PC-9 (cell line): ENCODE results near the gene TTC4. TPM values are rescaled to one million over a fixed set of nuclear protein-coding genes. Genes with fewer than 3 reads are reported as not detected.

Experiments used
- BruUV-seq: library from RNA; stranded (reverse); fragments of 400-500 nt; replicated peaks from 2 replicates; lab custom pipeline; 2021; lab: Mats Ljungman, UMichigan
- CTCF ChIA-PET: fragments of 300-600 bp; sonication (Branson Sonifier 250); formaldehyde crosslinking; loops from one replicate; lab custom pipeline; 2022; ENCODE audit warnings: antibody characterized with exemption; lab: Charles Lee
- POLR2A ChIA-PET: fragments of 300-600 bp; sonication (Branson Sonifier 250); formaldehyde crosslinking; loops from one replicate; lab custom pipeline; 2022; ENCODE audit warnings: antibody characterized with exemption; ENCODE audit not compliant: unreplicated experiment; lab: Charles Lee
- DNase-seq, 2 experiments: peaks; one replicate each; pipeline versions ENCODE4 v3.0.0 to v3.0.0-alpha.2; 2015 to 2022; ENCODE audit warnings: mixed read lengths in 1 of 2
- H2AFZ ChIP-seq: fragments of 200-600 bp; sonication (generic); 2 replicates; pipeline ENCODE4 v1.8.1; 2017; ENCODE audit warnings: antibody characterized with exemption
- H3F3A ChIP-seq: fragments of 200-600 bp; sonication (generic); 2 replicates; pipeline ENCODE4 v1.8.1; 2017; ENCODE audit warnings: antibody characterized with exemption, mild to moderate bottlenecking, low read depth; ENCODE audit not compliant: insufficient read depth
- H3K27ac ChIP-seq: fragments of 200-600 bp; sonication (generic); 2 replicates; pipeline ENCODE4 v1.6.1; 2016; ENCODE audit warnings: mixed run types
- H3K27me3 ChIP-seq: fragments of 200-600 bp; sonication (generic); 2 replicates; pipeline ENCODE4 v1.6.1; 2016; ENCODE audit warnings: low read depth, mixed run types; ENCODE audit not compliant: insufficient read depth
- H3K36me3 ChIP-seq: fragments of 200-600 bp; sonication (generic); 2 replicates; pipeline ENCODE4 v1.6.1; 2016; ENCODE audit warnings: low read depth, mixed run types
- H3K4me1 ChIP-seq: fragments of 200-600 bp; sonication (generic); replicated peaks from 2 replicates; pipeline ENCODE4 v1.6.1; 2016; ENCODE audit warnings: mixed run types; ENCODE audit not compliant: insufficient read depth
- H3K4me2 ChIP-seq: fragments of 200-600 bp; sonication (generic); 2 replicates; pipeline ENCODE4 v1.6.1; 2017; ENCODE audit warnings: mixed run types
- H3K4me3 ChIP-seq: fragments of 200-600 bp; sonication (generic); 2 replicates; pipeline ENCODE4 v1.6.1; 2016; ENCODE audit warnings: mixed run types
- H3K79me2 ChIP-seq: fragments of 200-600 bp; sonication (generic); 2 replicates; pipeline ENCODE4 v1.6.1; 2017; ENCODE audit warnings: low read depth, mixed run types
- H3K9me2 ChIP-seq: fragments of 200-600 bp; sonication (generic); 2 replicates; pipeline ENCODE4 v1.8.1; 2017; ENCODE audit warnings: mild to moderate bottlenecking; ENCODE audit not compliant: insufficient read depth
- H3K9me3 ChIP-seq: fragments of 200-600 bp; sonication (generic); 2 replicates; pipeline ENCODE4 v1.8.1; 2016; ENCODE audit warnings: low read depth; ENCODE audit not compliant: insufficient read depth
- H4K20me1 ChIP-seq: fragments of 200-600 bp; sonication (generic); 2 replicates; pipeline ENCODE4 v1.8.1; 2017; ENCODE audit not compliant: insufficient read depth
- CTCF ChIP-seq: fragments of 200-600 bp; sonication (generic); conservative IDR thresholded peaks from 2 replicates; pipeline ENCODE4 v1.6.1; 2017; ENCODE audit warnings: mixed run types, antibody characterized with exemption, mild to moderate bottlenecking, moderate library complexity
- EZH2 ChIP-seq: fragments of 200-600 bp; sonication (generic); IDR thresholded peaks from 2 replicates; pipeline ENCODE4 v1.8.0; 2017; ENCODE audit warnings: antibody characterized with exemption, low read depth
- intact Hi-C: fragments of 100-400 bp; cut with micrococcal nuclease; formaldehyde crosslinking; loops from one replicate; pipeline ENCODE4 v1.10.0; 2022; ENCODE audit not compliant: unreplicated experiment
- total RNA-seq: library from RNA; stranded (reverse); gene quantifications from 2 replicates; pipeline ENCODE4 v1.2.3, GENCODE V29; 2021

TTC4 gene
- total RNA-seq, 1 experiment from 2014 or later = 31.5 TPM

GRCh38 chr1:54705153-54705552 lies 10.5 kb upstream of the TTC4 start:
- TF ChIP-seq EZH2 (no peak), CTCF (no peak)
- no peak overlapping the region for H3K27ac ChIP-seq
- no peak overlapping the region for H3K4me2 ChIP-seq
- H3K36me3 ChIP-seq = no peaks in the 10 kb centered on the region
- H3F3A ChIP-seq = no peaks in the 10 kb centered on the region
- no peaks in the 10 kb centered on the region for H4K20me1 ChIP-seq
- H3K9me3 ChIP-seq = no peaks in the 10 kb centered on the region
- H3K4me1 ChIP-seq = no peaks in the 10 kb centered on the region
- H3K4me3 ChIP-seq = no peak overlapping the region
- no peaks in the 10 kb centered on the region for H3K79me2 ChIP-seq
- CTCF ChIA-PET = no interaction called here
- BruUV-seq = no TSS peak
- intact Hi-C loops = no loop called here
- peaks cover 61% of the 10 kb centered on the region for H3K27me3 ChIP-seq
- DNase-seq = no peak
- H2AFZ ChIP-seq = no peak overlapping the region
- POLR2A ChIA-PET = no interaction called here
- H3K9me2 ChIP-seq = no peaks in the 10 kb centered on the region

GRCh38 chr1:54706419-54706818 lies 9.2 kb upstream of the TTC4 start:
- BruUV-seq = no TSS peak

GRCh38 chr1:54708385-54708784 lies 7.3 kb upstream of the TTC4 start:
- Histone ChIP-seq H3K27ac (no peak overlapping the region), H3K36me3 (no peaks in the 10 kb centered on the region), H2AFZ (no peak overlapping the region), H3K4me1 (no peaks in the 10 kb centered on the region), H3K9me3 (no peaks in the 10 kb centered on the region), H3K27me3 (peaks cover 41% of the 10 kb centered on the region), H4K20me1 (no peaks in the 10 kb centered on the region), H3K9me2 (no peaks in the 10 kb centered on the region), H3K4me3 (no peak overlapping the region), H3K4me2 (no peak overlapping the region), H3F3A (no peaks in the 10 kb centered on the region), H3K79me2 (no peaks in the 10 kb centered on the region)
- BruUV-seq = no TSS peak
- DNase-seq = no peak
- POLR2A ChIA-PET = no interaction called here
- no peak for TF ChIP-seq EZH2
- TF ChIP-seq CTCF = no peak
- intact Hi-C loops = no loop called here
- CTCF ChIA-PET = no interaction called here

More at GRCh38 chr1:54706419-54706818, 9.2 kb upstream of the TTC4 start:
- Histone ChIP-seq H3K4me3 (no peak overlapping the region), H3F3A (no peaks in the 10 kb centered on the region), H3K9me2 (no peaks in the 10 kb centered on the region), H4K20me1 (no peaks in the 10 kb centered on the region), H3K79me2 (no peaks in the 10 kb centered on the region), H3K36me3 (no peaks in the 10 kb centered on the region), H3K27me3 (peaks cover 59% of the 10 kb centered on the region), H3K27ac (no peak overlapping the region), H3K4me1 (no peaks in the 10 kb centered on the region), H3K9me3 (no peaks in the 10 kb centered on the region), H3K4me2 (no peak overlapping the region), H2AFZ (no peak overlapping the region)
- intact Hi-C loops = no loop called here
- DNase-seq = no peak
- ChIA-PET POLR2A (no interaction called here), CTCF (no interaction called here)
- TF ChIP-seq CTCF (no peak), EZH2 (no peak)
